Esophagus mucosa (tissue), 1 donor: ENCODE data around the gene SDHAF2. TPM values are rescaled to one million over a fixed set of nuclear protein-coding genes. Genes with fewer than 3 reads are reported as not detected.
A peak's percentile ranks its signal among the peaks of the same experiment; 100 is the strongest.
"Not testable (repeated sequence)": the region's sequence is repeated elsewhere in the genome, so short reads cannot be mapped to it uniquely, and the experiment has no call there.

Experiments used
- ATAC-seq: fragments of 200-7000 bp; cut with Tn5 transposase; one replicate; pipeline ENCODE4 v1.9.1; 2020
- total RNA-seq: library from RNA; stranded (reverse); gene quantifications from one replicate; pipeline ENCODE4 v1.2.4, GENCODE V29; 2023
- donor health status: DM: yes; HTN: yes; CAD: no.

SDHAF2 gene
- total RNA-seq, 1 donor from 2014 or later: 24.7 TPM

DNA sequence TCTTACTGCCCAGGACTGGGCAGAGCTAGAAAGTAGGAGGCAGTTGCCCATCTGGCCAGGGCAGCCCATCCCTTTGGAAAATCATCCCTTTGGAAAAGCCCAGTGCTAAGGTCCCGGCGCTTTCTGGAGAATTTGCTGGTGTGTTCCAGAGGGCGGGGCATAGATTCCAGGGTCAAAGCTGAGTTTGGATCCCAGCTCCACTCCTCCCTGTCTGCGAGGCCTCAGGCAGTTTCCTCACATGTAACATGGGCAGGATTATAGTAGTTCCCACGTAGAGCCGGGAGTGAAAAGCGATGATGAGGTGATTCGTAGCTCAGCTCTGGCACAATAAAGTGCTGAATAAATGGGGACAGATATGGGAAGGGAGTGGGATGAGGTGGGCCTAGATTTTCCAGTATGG, 47.2 kb downstream of the SDHAF2 start:
- no peak for ATAC-seq

- peak; percentile 21 for ATAC-seq
Observed at GRCh38 chr11:61477727-61478148, 47.8 kb downstream of the SDHAF2 start.

GRCh38 chr11:61479360-61480058, 49.6 kb downstream of the SDHAF2 start:
- ATAC-seq: not testable (repeated sequence)

- ATAC-seq: no peak
Observed at GRCh38 chr11:61480261-61480993, 50.5 kb downstream of the SDHAF2 start.

- ATAC-seq: no peak
Observed at GRCh38 chr11:61480994-61481335, 51.0 kb downstream of the SDHAF2 start.

DNA sequence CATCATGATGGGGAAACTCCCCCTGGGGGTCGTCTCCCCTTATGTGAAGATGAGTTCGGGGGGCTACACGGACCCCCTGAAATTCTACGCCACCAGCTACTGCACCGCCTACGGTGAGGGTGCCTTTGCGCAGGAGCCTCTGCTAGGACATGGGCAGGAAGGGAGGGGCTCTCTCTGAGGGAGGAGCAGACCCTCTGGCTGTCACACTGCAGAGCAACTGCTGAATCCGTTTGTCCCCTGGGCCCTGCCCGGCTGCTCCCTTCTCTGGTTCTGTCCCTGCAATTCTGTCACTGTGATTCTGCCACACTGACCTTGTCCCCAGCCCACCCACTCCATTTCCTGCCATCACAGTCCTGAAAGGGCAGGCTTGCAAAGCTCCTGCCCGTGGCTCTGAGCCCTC, 51.9 kb downstream of the SDHAF2 start:
- no peak for ATAC-seq

DNA sequence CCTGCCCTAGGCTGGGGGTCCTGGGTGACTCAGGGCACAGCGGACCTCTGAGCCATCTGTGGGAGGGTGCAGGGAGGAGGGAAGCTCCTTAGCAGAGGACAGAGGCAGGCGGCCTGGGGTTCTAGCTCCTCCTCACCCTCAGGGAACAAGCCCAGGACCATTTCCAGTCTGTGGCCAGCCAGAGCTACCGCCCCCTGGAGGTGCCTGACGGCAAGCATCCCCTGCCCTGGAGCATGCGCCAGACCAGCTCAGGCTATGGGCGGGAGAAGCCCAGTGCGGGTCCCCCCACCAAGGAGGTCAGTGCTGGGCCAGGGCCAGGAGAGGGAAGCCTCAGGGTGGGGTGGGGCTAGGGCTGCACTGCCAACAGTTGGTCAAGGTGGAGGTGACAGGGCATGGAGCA, 52.6 kb downstream of the SDHAF2 start:
- peak; percentile 41 for ATAC-seq

DNA sequence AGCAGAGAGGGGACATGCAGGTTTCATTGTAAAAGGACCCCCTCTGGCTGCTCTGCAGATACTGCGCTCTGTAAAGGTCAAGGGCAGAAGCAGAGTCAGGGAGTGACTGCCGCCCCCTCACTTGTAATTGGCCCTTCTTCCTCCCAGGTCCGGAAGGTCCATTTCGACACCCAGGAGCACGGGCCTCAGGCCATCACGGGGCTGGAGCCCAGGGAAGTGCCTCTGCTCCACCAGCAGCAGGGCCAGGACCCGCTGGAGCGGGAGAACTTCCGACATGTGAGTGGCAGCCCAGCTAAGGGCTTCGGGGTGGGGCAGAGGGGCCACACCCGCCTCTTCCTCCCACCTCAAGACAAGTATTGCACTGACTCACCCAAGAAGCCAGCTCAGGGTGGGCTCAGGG, 54.6 kb downstream of the SDHAF2 start:
- ATAC-seq: no peak

GRCh38 chr11:61485080-61485479, 55.2 kb downstream of the SDHAF2 start:
- no peak for ATAC-seq

- no peak for ATAC-seq
Observed at GRCh38 chr11:61486011-61486620, 56.2 kb downstream of the SDHAF2 start.

DNA sequence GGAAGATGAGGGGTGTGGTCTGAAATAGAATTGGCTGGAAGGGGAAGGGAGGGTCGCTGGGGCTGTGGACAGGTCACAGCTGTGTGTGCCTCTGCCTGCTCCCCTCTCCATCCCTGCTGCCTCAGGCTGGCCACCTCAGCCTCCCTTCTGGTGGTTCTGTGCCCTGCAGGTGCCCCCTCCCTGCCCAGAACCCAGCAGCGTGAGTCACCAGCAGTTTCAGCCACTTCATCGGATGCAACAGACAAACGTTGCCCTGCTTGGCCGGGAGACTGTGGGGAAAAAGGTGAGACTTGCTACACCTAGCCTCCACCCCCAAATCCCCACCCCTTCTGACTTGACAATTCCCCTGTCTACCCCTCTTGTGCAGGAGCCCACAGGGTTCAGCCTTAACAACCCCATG, 56.9 kb downstream of the SDHAF2 start:
- no peak for ATAC-seq

DNA sequence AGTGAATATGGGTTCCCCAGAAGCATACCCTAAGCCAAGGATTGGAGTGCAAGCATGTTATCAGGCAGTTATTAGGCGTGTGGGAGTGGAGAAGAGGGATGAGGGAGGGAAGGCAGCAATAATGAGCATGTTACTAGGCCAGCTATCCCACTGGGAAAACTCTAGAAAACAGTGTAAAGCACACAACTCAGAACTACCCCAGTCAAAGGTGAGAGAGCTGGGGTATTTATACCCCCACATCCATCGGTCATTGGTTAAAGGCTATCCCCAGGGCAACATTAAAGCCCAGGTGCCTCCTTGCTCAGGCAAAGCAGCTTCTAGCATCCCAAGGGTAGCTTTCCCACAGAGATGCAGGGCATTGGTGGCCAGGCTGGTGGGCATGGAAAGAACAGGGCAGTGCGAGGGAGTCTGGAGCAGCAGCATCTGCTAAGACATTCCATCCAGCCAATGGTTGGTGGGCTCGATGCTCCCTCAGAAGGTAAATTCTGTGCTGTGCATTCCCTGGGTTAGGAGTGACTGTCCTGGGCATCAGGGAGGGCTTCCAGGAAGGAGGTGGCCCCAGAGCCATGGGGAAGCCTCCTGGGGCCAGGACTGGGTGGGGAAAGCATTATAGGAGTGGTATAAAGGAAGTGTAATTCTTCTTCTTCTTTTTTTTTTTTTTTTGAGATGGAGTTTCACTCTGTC, 57.6 kb downstream of the SDHAF2 start:
- ATAC-seq: no peak

GRCh38 chr11:61488651-61489291, 58.8 kb downstream of the SDHAF2 start:
- ATAC-seq: peak; percentile 39

GRCh38 chr11:61489833-61490721, 60.2 kb downstream of the SDHAF2 start:
- no peak for ATAC-seq

GRCh38 chr11:61491736-61492395, 61.9 kb downstream of the SDHAF2 start:
- no peak for ATAC-seq

GRCh38 chr11:61494381-61494961, 64.5 kb downstream of the SDHAF2 start:
- no peak for ATAC-seq

DNA sequence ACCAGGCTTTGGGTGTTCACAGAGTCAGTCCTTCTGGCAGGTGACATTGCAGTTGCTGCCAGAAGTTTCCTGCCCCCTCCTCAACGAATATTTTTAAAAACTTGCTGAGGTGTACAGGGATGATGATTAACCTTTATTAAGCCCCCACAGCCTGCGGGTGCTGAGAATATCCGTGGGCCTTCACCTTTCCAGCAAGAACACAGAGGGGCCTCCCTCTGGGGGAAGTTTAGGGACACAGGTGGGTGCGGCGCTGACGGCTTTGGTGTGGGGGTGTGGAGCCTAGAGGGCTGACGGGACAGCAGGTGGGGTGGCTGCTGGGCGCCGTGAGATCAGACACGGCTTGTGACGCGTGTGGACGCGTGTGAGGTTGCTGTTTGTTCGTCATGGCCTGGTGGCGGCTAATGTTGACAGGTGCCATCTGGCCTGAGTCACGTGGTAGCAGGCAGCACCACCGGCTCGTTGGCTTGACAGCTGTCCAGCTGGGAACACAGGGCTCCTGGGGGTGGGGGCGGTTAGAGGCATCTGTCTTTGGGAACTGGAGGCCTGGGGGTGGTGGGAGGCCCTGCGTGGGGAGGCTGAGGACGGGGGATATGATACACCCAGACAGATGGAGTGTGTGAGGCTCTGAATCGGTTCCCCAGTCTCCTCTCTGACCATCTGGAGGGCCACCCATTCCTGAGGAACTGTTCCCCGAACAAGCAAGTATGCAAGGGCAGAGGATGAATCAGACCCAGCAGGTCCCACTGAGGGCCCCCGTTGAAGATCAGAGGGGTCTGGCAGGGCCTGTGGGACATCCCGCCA, 66.1 kb downstream of the SDHAF2 start:
- peak; percentile 13 for ATAC-seq
